HCT116 (cell line): Measurements from ENCODE around the gene RAP1B. TPM values are rescaled to one million over a fixed set of nuclear protein-coding genes. Genes with fewer than 3 reads are reported as not detected.

Experiments used
- ATAC-seq: fragments of 200-7000 bp; cut with Tn5 transposase; 2 replicates; pipeline ENCODE4 v1.9.1; 2020; ENCODE audit warnings: mild to moderate bottlenecking, moderate library complexity
- BruUV-seq: library from RNA; stranded (reverse); fragments of 400-500 nt; replicated peaks from 2 replicates; lab custom pipeline; 2021; lab: Mats Ljungman, UMichigan
- CTCF ChIA-PET: fragments of 300-600 bp; sonication (Branson Sonifier 250); formaldehyde crosslinking; loops from one replicate; lab custom pipeline; 2021; ENCODE audit warnings: antibody characterized with exemption; lab: Charles Lee
- POLR2A ChIA-PET: fragments of 300-600, 350-600 bp; sonication (Branson Sonifier 250); formaldehyde crosslinking; loops from one replicate; lab custom pipeline; 2021; ENCODE audit warnings: antibody characterized with exemption; lab: Charles Lee
- RAD21 ChIA-PET, 2 experiments: fragments of 300-600 bp; sonication (Branson Sonifier 250); formaldehyde crosslinking; loops; one replicate each; lab custom pipeline; 2023; ENCODE audit warnings: low total read pairs in 2 of 2; ENCODE audit not compliant: uncharacterized antibody in 2 of 2, unreplicated experiment in 2 of 2, low non-redundant PET in 1 of 2; lab: Charles Lee
- DNase-seq: peaks from one replicate; pipeline ENCODE4 v3.0.0-alpha.2; 2010; ENCODE audit warnings: low read depth, low spot score
- H2AFZ ChIP-seq: fragments of 200-600 bp; shearing (Covaris generic), sonication (generic); 2 replicates; pipeline ENCODE4 v1.6.1; 2017; ENCODE audit warnings: low read depth, mixed run types, mixed read lengths, antibody characterized with exemption, low read length; ENCODE audit not compliant: poor library complexity, severe bottlenecking
- H3K27ac ChIP-seq: 2 replicates; pipeline ENCODE4 v1.5.1; 2012; ENCODE audit warnings: low read depth, low read length
- H3K27me3 ChIP-seq: fragments of 200-600 bp; sonication (generic); 2 replicates; pipeline ENCODE4 v1.6.1; 2016; ENCODE audit warnings: mixed run types, low read length, mixed read lengths; ENCODE audit not compliant: insufficient read depth
- H3K36me3 ChIP-seq, 2 experiments: fragments of 200-500 bp in 1 of 2; fragments of 200-600 bp in 1 of 2; sonication (Bioruptor generic) in 1 of 2; sonication (generic) in 1 of 2; 2 replicates each; pipeline versions ENCODE4 v1.5.1 to v1.6.1; 2014 to 2016; ENCODE audit warnings: low read length in 2 of 2, inconsistent platforms in 1 of 2, mixed read lengths in 1 of 2, mixed run types in 1 of 2; ENCODE audit not compliant: insufficient read depth in 2 of 2, control insufficient read depth in 1 of 2
- H3K4me1 ChIP-seq, 2 experiments: fragments of 200-600 bp in 1 of 2; sonication (generic) in 1 of 2; 2 replicates each; pipeline versions ENCODE4 v1.5.1 to v1.6.1; 2012 to 2017; ENCODE audit warnings: low read length in 2 of 2, inconsistent platforms in 1 of 2, mild to moderate bottlenecking in 1 of 2, mixed read lengths in 1 of 2, mixed run types in 1 of 2, moderate library complexity in 1 of 2; ENCODE audit not compliant: insufficient read depth in 2 of 2, control insufficient read depth in 1 of 2
- H3K4me2 ChIP-seq: fragments of 200-600 bp; sonication (generic); 2 replicates; pipeline ENCODE4 v1.6.1; 2017; ENCODE audit warnings: mixed run types, low read length, mixed read lengths
- H3K4me3 ChIP-seq, 2 experiments: fragments of 200-600 bp in 1 of 2; sonication (generic) in 1 of 2; replicated peaks in 1 of 2; 2 replicates each; pipeline ENCODE4 v1.5.1; 2011 to 2016; ENCODE audit warnings: low read length in 2 of 2, control low read depth in 1 of 2, low read depth in 1 of 2, mild to moderate bottlenecking in 1 of 2, mixed read lengths in 1 of 2, mixed run types in 1 of 2
- H3K79me2 ChIP-seq: fragments of 200-600 bp; sonication (generic); 2 replicates; pipeline ENCODE4 v1.6.1; 2017; ENCODE audit warnings: mild to moderate bottlenecking, mixed run types, low read length, moderate library complexity, mixed read lengths; ENCODE audit not compliant: insufficient read depth
- H3K9ac ChIP-seq: fragments of 200-600 bp; sonication (generic); 2 replicates; pipeline ENCODE4 v1.6.1; 2016; ENCODE audit warnings: low read length, mixed read lengths
- H3K9me2 ChIP-seq: fragments of 200-600 bp; sonication (generic), shearing (Covaris generic); 2 replicates; pipeline ENCODE4 v1.6.1; 2017; ENCODE audit warnings: mixed run types, mild to moderate bottlenecking, moderate library complexity; ENCODE audit not compliant: insufficient read depth
- H3K9me3 ChIP-seq, 2 experiments: fragments of 200-500 bp in 1 of 2; fragments of 200-600 bp in 1 of 2; sonication (Bioruptor generic) in 1 of 2; sonication (generic) in 1 of 2; 2 replicates each; pipeline ENCODE4 v1.6.1; 2014 to 2017; ENCODE audit warnings: low read length in 2 of 2, mixed read lengths in 2 of 2, inconsistent platforms in 1 of 2, low read depth in 1 of 2, mild to moderate bottlenecking in 1 of 2, mixed run types in 1 of 2, moderate library complexity in 1 of 2; ENCODE audit not compliant: control insufficient read depth in 1 of 2, insufficient read depth in 1 of 2
- H4K20me1 ChIP-seq: fragments of 200-600 bp; sonication (generic), shearing (Covaris generic); 2 replicates; pipeline ENCODE4 v1.6.1; 2017; ENCODE audit warnings: mixed run types, mild to moderate bottlenecking, moderate library complexity; ENCODE audit not compliant: insufficient read depth
- EGR1 ChIP-seq: IDR thresholded peaks from 2 replicates; pipeline ENCODE4 v1.6.1; 2012; ENCODE audit warnings: low read depth
- EZH2 ChIP-seq: fragments of 200-600 bp; sonication (generic); IDR thresholded peaks from 2 replicates; pipeline ENCODE4 v1.6.1; 2017; ENCODE audit warnings: antibody characterized with exemption, mixed run types
- RAD21 ChIP-seq: IDR thresholded peaks from 2 replicates; pipeline ENCODE4 v1.6.1; 2012; ENCODE audit warnings: low read depth, mild to moderate bottlenecking
- SP1 ChIP-seq: IDR thresholded peaks from 2 replicates; pipeline ENCODE4 v1.6.1; 2012; ENCODE audit warnings: low read depth
- ZFX ChIP-seq: fragments of 450-650 bp; IDR thresholded peaks from 2 replicates; pipeline ENCODE4 v1.6.1; 2017
- ZNF274 ChIP-seq: fragments of 200-500 bp; sonication (Bioruptor generic); IDR thresholded peaks from 2 replicates; pipeline ENCODE4 v1.6.1; 2014; ENCODE audit warnings: mild to moderate bottlenecking, low read depth, low read length, inconsistent platforms
- intact Hi-C: fragments of 100-400 bp; cut with micrococcal nuclease; formaldehyde crosslinking; loops from 2 replicates; pipeline ENCODE4 v1.10.0; 2022
- total RNA-seq: library from RNA; stranded (reverse); gene quantifications from one replicate; pipeline ENCODE4 v1.2.1, GENCODE V29; 2021; ENCODE audit not compliant: unreplicated experiment

Gene RAP1B
- total RNA-seq, 1 experiment from 2014 or later = 79.2 TPM

DNA sequence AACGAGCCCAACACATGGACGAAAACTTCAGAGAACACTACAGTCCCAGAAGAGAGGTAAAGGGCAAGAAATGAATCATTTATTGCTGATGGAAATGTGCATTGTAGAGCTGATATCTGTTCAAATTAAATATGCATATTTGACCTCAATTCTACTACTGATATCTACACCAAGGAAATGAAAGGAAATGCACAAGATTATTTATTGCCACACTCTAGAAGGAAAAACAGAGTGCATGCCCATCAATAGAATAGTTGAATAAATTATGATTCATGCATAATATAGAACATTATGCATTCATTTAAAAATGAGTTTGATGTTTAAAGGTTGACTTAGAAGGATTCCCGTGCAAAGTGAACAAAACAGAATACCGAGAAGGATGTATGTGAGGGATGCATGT, 60.5 kb downstream of the RAP1B start:
- DNase-seq (no peak), ATAC-seq (no peak)
- TF ChIP-seq EGR1 (no peak), ZNF274 (no peak), RAD21 (no peak)
- Histone ChIP-seq H3K36me3 (no peaks in the 10 kb centered on the region), H3K4me3 (no peak overlapping the region), H3K4me1 (peaks cover 0 to 2% of the 10 kb centered on the region in 2 experiments; a peak in 1 of 4 replicates), H3K27ac (no peak overlapping the region), H3K9me3 (no peaks in the 10 kb centered on the region), H3K9ac (no peak overlapping the region), H3K79me2 (no peaks in the 10 kb centered on the region), H3K4me2 (no peak overlapping the region), H3K27me3 (no peaks in the 10 kb centered on the region), H4K20me1 (no peaks in the 10 kb centered on the region), H3K9me2 (no peaks in the 10 kb centered on the region), H2AFZ (no peak overlapping the region)
- no TSS peak for BruUV-seq
- ChIA-PET RAD21 (no interaction called here), POLR2A (no interaction called here), CTCF (no interaction called here)
- intact Hi-C loops = no loop called here

GRCh38 chr12:68673788-68674187, 63.1 kb downstream of the RAP1B start:
- no peak overlapping the region for H3K27ac ChIP-seq
- H2AFZ ChIP-seq = no peak overlapping the region
- H3K9ac ChIP-seq = no peak overlapping the region
- BruUV-seq = no TSS peak
- H3K4me1 ChIP-seq = peaks cover 3 to 10% of the 10 kb centered on the region in 2 experiments; a peak in 3 of 4 replicates
- no peaks in the 10 kb centered on the region for H3K36me3 ChIP-seq
- DNase-seq (no peak), ATAC-seq (no peak)
- no peak overlapping the region for H3K4me2 ChIP-seq
- no peaks in the 10 kb centered on the region for H3K27me3 ChIP-seq
- no peaks in the 10 kb centered on the region for H4K20me1 ChIP-seq
- H3K79me2 ChIP-seq = no peaks in the 10 kb centered on the region
- ChIA-PET POLR2A (no interaction called here), CTCF (no interaction called here), RAD21 (no interaction called here)
- H3K9me3 ChIP-seq = no peaks in the 10 kb centered on the region
- no peaks in the 10 kb centered on the region for H3K9me2 ChIP-seq
- intact Hi-C loops = no loop called here
- no peak for TF ChIP-seq ZFX
- no peak overlapping the region for H3K4me3 ChIP-seq

DNA sequence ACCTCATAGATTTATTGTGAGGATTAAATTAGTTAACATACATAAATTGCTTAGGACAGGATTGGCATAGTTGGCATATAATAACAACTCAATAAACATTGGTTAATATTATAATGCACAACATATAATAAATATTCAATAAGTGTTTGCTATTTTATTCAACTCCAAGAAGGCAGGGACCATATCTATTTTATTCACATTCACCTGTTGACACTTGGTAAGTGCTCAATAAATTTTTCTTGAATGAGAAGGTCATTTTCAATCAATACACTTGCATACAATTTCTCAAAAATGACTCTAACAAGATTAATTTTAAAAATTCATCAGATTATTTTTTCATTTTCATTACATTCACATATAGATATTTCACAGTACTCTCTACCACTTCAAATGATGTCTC, 63.7 kb downstream of the RAP1B start:
- BruUV-seq = no TSS peak
- no peak for ATAC-seq
- Histone ChIP-seq H3K36me3 (no peaks in the 10 kb centered on the region), H4K20me1 (no peaks in the 10 kb centered on the region), H3K9ac (no peak overlapping the region), H3K4me2 (no peak overlapping the region), H3K79me2 (no peaks in the 10 kb centered on the region), H2AFZ (no peak overlapping the region), H3K9me2 (no peaks in the 10 kb centered on the region), H3K27ac (no peak overlapping the region), H3K9me3 (no peaks in the 10 kb centered on the region), H3K4me1 (peaks cover 3 to 10% of the 10 kb centered on the region in 2 experiments; a peak in 3 of 4 replicates), H3K27me3 (no peaks in the 10 kb centered on the region), H3K4me3 (no peak overlapping the region)
- DNase-seq = no peak
- TF ChIP-seq SP1 (no peak), EZH2 (no peak)
- intact Hi-C loops = no loop called here
- POLR2A ChIA-PET = no interaction called here
- RAD21 ChIA-PET = no interaction called here
- CTCF ChIA-PET = no interaction called here
